Mucosa of rectum (tissue), 2 donors: Measurements from ENCODE around the gene STK32B.

Experiments used
- H3K27ac ChIP-seq, 2 donors: one replicate each; pipeline ENCODE4 v1.7.0; 2013; ENCODE audit warnings: inconsistent platforms in 2 of 2, low read depth in 2 of 2, low read length in 2 of 2
- H3K27me3 ChIP-seq, 2 donors: one replicate each; pipeline ENCODE4 v1.7.0; 2013; ENCODE audit warnings: low read length in 2 of 2; ENCODE audit not compliant: control insufficient read depth in 2 of 2, insufficient read depth in 2 of 2
- H3K36me3 ChIP-seq, 2 donors: one replicate each; pipeline ENCODE4 v1.7.0; 2013; ENCODE audit warnings: low read length in 2 of 2; ENCODE audit not compliant: control insufficient read depth in 2 of 2, insufficient read depth in 2 of 2
- H3K4me1 ChIP-seq, 2 donors: one replicate each; pipeline ENCODE4 v1.7.0; 2013; ENCODE audit warnings: low read length in 2 of 2, mild to moderate bottlenecking in 1 of 2; ENCODE audit not compliant: control insufficient read depth in 2 of 2, insufficient read depth in 2 of 2
- H3K4me3 ChIP-seq, 2 donors: one replicate each; pipeline ENCODE4 v1.7.0; 2013; ENCODE audit warnings: low read length in 2 of 2
- H3K9ac ChIP-seq, 2 donors: one replicate each; pipeline ENCODE4 v1.7.0; 2013; ENCODE audit warnings: low read length in 2 of 2, low read depth in 1 of 2, mild to moderate bottlenecking in 1 of 2
- H3K9me3 ChIP-seq, 2 donors: one replicate each; pipeline ENCODE4 v1.7.0; 2013; ENCODE audit warnings: low read length in 2 of 2; ENCODE audit not compliant: control insufficient read depth in 2 of 2
- donor health status: healthy.
- donor health status: Normal muscosa, but diverticular disease.

Gene STK32B

DNA sequence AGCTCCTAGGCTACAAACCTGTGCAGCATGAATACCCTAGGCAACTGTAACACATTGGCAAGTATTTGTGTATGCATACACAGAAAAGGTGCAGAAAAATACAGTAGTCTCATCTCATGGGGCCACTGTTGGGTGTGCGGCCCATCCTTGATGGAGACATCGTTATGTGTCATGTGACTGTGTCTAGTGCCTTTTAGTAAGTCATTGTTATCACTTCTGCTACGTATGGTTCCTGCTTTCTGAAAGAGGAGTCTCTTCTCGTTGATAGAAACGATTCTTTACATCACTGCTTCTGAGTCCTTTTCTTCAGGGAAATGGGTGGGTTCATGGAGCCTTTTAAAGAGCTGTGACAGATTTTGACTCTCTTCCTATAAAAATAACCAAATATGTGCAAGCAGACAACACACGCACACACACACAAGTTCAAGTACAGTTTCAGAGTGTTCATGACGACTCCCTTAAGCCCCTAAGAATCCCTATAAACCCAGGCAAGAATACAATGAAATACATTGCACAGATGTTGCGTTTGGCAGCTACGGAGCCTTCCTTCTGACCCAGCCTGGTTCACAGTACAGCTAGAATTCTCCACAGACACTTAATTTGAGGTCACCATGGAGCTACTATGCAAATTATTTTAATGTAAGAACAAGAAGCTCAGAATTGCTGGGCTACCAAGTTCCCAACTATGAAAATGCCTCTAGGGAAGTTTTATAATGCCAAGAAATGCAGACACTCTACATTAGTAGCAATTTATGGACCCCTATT lies 10.2 kb upstream of the STK32B start:
- no peaks in the 10 kb centered on the region for H3K9me3 ChIP-seq
- no peak overlapping the region for H3K27ac ChIP-seq
- no peak overlapping the region for H3K4me3 ChIP-seq
- no peaks in the 10 kb centered on the region for H3K36me3 ChIP-seq
- H3K9ac ChIP-seq: no peak overlapping the region
- H3K27me3 ChIP-seq: no peaks in the 10 kb centered on the region
- no peaks in the 10 kb centered on the region for H3K4me1 ChIP-seq

GRCh38 chr4:5041699-5042098 lies 9.6 kb upstream of the STK32B start:
- Histone ChIP-seq H3K9ac (no peak overlapping the region), H3K4me3 (no peak overlapping the region), H3K27me3 (no peaks in the 10 kb centered on the region), H3K9me3 (no peaks in the 10 kb centered on the region), H3K4me1 (no peaks in the 10 kb centered on the region), H3K36me3 (no peaks in the 10 kb centered on the region), H3K27ac (no peak overlapping the region)

DNA sequence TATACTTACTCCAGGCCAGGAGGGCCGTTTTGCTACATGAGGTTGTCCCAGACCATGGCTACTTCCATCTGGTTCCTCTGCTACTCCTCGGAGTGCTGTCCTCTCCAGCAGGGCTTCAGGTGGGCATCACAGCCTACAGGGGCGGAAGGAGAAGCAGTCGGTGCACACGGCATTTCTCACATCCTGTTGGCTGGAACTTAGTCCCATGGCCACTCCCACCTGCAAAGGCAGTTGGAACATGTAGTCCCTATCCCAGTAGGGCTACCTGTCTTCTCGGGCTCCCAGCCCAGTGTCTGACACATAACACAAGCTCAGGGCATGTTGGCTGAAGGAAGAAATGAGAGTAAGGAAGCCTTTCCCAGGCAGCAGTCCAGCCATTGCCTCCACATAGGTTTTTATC lies 7.7 kb upstream of the STK32B start:
- no peaks in the 10 kb centered on the region for H3K4me1 ChIP-seq
- H3K9me3 ChIP-seq: no peaks in the 10 kb centered on the region
- H3K27me3 ChIP-seq: no peaks in the 10 kb centered on the region
- H3K9ac ChIP-seq: no peak overlapping the region
- H3K36me3 ChIP-seq: no peaks in the 10 kb centered on the region
- H3K27ac ChIP-seq: no peak overlapping the region
- no peak overlapping the region for H3K4me3 ChIP-seq

- Histone ChIP-seq H3K27me3 (no peaks in the 10 kb centered on the region), H3K36me3 (no peaks in the 10 kb centered on the region), H3K4me1 (no peaks in the 10 kb centered on the region), H3K27ac (no peak overlapping the region), H3K9me3 (no peaks in the 10 kb centered on the region), H3K4me3 (no peak overlapping the region), H3K9ac (no peak overlapping the region)
These were observed 6.9 kb upstream of the STK32B start for GRCh38 chr4:5044341-5044740.

DNA sequence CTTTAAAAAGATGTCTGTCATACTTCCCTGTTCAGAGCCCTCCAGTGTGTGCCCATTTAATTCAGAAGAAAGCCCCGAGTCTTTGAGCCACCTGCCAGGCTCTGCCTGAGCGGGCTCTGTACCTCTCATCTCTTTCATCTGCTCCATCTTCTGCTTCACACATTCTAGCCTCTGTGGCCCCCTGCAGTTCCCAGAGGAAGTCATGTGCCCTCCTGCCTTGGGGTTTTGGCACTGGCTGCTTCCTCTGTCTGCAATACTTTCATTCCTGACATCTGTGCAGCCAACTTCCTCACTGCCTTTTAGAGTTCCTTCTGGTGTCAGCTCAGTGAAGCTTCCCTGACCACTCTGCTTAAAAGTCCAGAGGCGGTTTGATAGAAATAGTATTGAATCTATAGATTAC lies 6.2 kb upstream of the STK32B start:
- no peak overlapping the region for H3K9ac ChIP-seq
- no peak overlapping the region for H3K4me3 ChIP-seq
- H3K27me3 ChIP-seq: peaks cover 0 to 2% of the 10 kb centered on the region in 2 donors
- no peaks in the 10 kb centered on the region for H3K9me3 ChIP-seq
- H3K27ac ChIP-seq: no peak overlapping the region
- H3K36me3 ChIP-seq: no peaks in the 10 kb centered on the region
- H3K4me1 ChIP-seq: no peaks in the 10 kb centered on the region

- Histone ChIP-seq H3K4me1 (peaks cover 2 to 4% of the 10 kb centered on the region in 2 donors), H3K36me3 (no peaks in the 10 kb centered on the region), H3K9me3 (no peaks in the 10 kb centered on the region), H3K27ac (no peak overlapping the region), H3K9ac (no peak overlapping the region), H3K4me3 (no peak overlapping the region), H3K27me3 (peaks cover 6 to 9% of the 10 kb centered on the region in 2 donors)
These were observed 2.6 kb upstream of the STK32B start for GRCh38 chr4:5048721-5049120.

GRCh38 chr4:5050520-5051277 lies 581 bp upstream of the STK32B start:
- peak overlapping the region; percentile 57 to 67 for H3K4me3 ChIP-seq
- peaks cover 2 to 4% of the 10 kb centered on the region in 2 donors for H3K4me1 ChIP-seq
- peak overlapping the region; percentile 33 to 34 for H3K9ac ChIP-seq
- no peaks in the 10 kb centered on the region for H3K9me3 ChIP-seq
- no peak overlapping the region for H3K27ac ChIP-seq
- H3K27me3 ChIP-seq: peaks cover 6 to 9% of the 10 kb centered on the region in 2 donors
- no peaks in the 10 kb centered on the region for H3K36me3 ChIP-seq

DNA sequence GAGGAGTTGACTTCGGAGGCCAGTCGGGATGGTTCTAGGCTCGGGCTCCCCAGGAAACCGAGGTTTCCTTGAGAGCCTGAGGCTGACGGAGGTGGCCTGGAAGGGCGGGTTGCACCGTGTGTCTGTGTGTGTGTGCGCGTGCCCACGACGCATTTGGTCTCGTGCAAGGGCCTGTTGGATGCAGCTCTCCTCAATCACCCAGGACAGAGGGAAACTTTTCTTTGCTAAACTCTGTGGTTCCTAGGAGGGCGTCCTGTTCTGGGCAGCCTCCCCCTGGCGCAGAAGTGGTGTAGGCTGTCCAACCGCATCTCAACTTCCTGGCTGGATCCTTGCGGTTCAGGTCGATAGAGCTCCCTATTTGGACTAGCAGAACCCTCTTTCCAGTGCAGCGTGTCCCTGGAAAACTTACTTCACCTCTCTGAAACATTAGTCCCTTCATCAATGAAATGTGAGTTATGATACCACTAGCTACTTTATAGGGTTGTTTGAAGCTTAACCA lies 973 bp downstream of the STK32B start:
- Histone ChIP-seq H3K9me3 (no peaks in the 10 kb centered on the region), H3K4me3 (peak overlapping the region in 1 of 2 donors; percentile 67), H3K27me3 (peaks cover 6 to 9% of the 10 kb centered on the region in 2 donors), H3K36me3 (no peaks in the 10 kb centered on the region), H3K4me1 (peaks cover 2 to 4% of the 10 kb centered on the region in 2 donors), H3K27ac (no peak overlapping the region), H3K9ac (no peak overlapping the region)

- no peaks in the 10 kb centered on the region for H3K9me3 ChIP-seq
- no peak overlapping the region for H3K27ac ChIP-seq
- peaks cover 6 to 9% of the 10 kb centered on the region in 2 donors for H3K27me3 ChIP-seq
- peaks cover 2 to 4% of the 10 kb centered on the region in 2 donors for H3K4me1 ChIP-seq
- no peaks in the 10 kb centered on the region for H3K36me3 ChIP-seq
- no peak overlapping the region for H3K4me3 ChIP-seq
- no peak overlapping the region for H3K9ac ChIP-seq
These were observed 1.6 kb downstream of the STK32B start for GRCh38 chr4:5052726-5053425.

DNA sequence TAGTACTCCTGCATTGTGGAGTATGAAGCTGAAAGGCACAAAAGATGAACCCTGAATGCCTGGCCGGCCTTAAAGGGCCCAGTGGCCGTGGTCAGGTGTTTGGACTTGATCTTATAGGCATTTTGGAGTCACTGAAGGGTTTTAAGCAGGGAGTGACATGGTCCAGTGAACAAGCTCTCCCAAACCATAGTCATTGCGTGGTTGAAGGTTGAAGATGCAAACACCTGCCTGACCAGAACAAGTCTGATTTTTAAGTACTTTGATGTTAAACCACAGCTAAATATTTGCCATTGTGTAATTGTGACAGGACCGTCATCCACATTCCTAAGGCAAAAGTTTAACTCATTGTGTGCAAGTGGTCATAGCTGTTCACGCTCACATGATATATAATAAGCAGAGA lies 3.3 kb downstream of the STK32B start:
- no peaks in the 10 kb centered on the region for H3K9me3 ChIP-seq
- H3K27me3 ChIP-seq: peaks cover 6 to 9% of the 10 kb centered on the region in 2 donors
- no peaks in the 10 kb centered on the region for H3K36me3 ChIP-seq
- peaks cover 2 to 4% of the 10 kb centered on the region in 2 donors for H3K4me1 ChIP-seq
- H3K27ac ChIP-seq: no peak overlapping the region
- no peak overlapping the region for H3K9ac ChIP-seq
- no peak overlapping the region for H3K4me3 ChIP-seq
